CD14-positive monocyte (primary cell): ENCODE data around the gene FBP2. TPM values are rescaled to one million over a fixed set of nuclear protein-coding genes. Genes with fewer than 3 reads are reported as not detected.
"Not testable (repeated sequence)": the region's sequence is repeated elsewhere in the genome, so short reads cannot be mapped to it uniquely, and the experiment has no call there.

Experiments used
- DNase-seq, 3 donors: peaks; one replicate each; pipeline ENCODE4 v3.0.0-alpha.2; 2011 to 2022
- H2AFZ ChIP-seq: 2 replicates; pipeline ENCODE4 v1.6.0; 2012; ENCODE audit warnings: mild to moderate bottlenecking, low read depth, low read length, inconsistent platforms; ENCODE audit not compliant: insufficient read depth, poor library complexity, severe bottlenecking
- H3K27ac ChIP-seq, 2 donors: 1 replicate in 1 of 2; 2 replicates in 1 of 2; pipeline ENCODE4 v1.5.1; 2012 to 2013; ENCODE audit warnings: low read length in 2 of 2, control low read depth in 1 of 2, inconsistent platforms in 1 of 2, low read depth in 1 of 2, mild to moderate bottlenecking in 1 of 2
- H3K27me3 ChIP-seq, 2 donors: one replicate each; pipeline versions ENCODE4 v1.6.0 to v1.6.1; 2011 to 2013; ENCODE audit warnings: low read length in 2 of 2; ENCODE audit not compliant: control insufficient read depth in 2 of 2, insufficient read depth in 2 of 2
- H3K36me3 ChIP-seq, 2 donors: replicated peaks in 1 of 2; 1 replicate in 1 of 2; 2 replicates in 1 of 2; pipeline versions ENCODE4 v1.5.1 to v1.6.1; 2012 to 2013; ENCODE audit warnings: low read length in 2 of 2, control low read depth in 1 of 2, inconsistent platforms in 1 of 2, mild to moderate bottlenecking in 1 of 2; ENCODE audit not compliant: insufficient read depth in 2 of 2, control insufficient read depth in 1 of 2
- H3K4me1 ChIP-seq, 2 donors: 1 replicate in 1 of 2; 2 replicates in 1 of 2; pipeline versions ENCODE4 v1.5.1 to v1.6.1; 2012 to 2013; ENCODE audit warnings: low read length in 2 of 2, control low read depth in 1 of 2, inconsistent platforms in 1 of 2, mild to moderate bottlenecking in 1 of 2, moderate library complexity in 1 of 2; ENCODE audit not compliant: insufficient read depth in 2 of 2, control insufficient read depth in 1 of 2
- H3K4me2 ChIP-seq: replicated peaks from 2 replicates; pipeline ENCODE3; 2012; ENCODE audit warnings: low read length, moderate library complexity, mild to moderate bottlenecking; ENCODE audit not compliant: poor library complexity, severe bottlenecking; ENCODE audit errors: extremely low read depth
- H3K4me3 ChIP-seq, 3 experiments: fragments of 200-600 bp in 1 of 3; sonication (generic) in 1 of 3; replicated peaks in 1 of 3; 1 replicate in 2 of 3; 2 replicates in 1 of 3; pipeline ENCODE4 v1.5.1; 2011 to 2013; ENCODE audit warnings: low read length in 3 of 3, mild to moderate bottlenecking in 3 of 3, control low read depth in 2 of 3, low read depth in 2 of 3, inconsistent platforms in 1 of 3, moderate library complexity in 1 of 3
- H3K79me2 ChIP-seq: 2 replicates; pipeline ENCODE4 v1.6.0; 2012; ENCODE audit warnings: mild to moderate bottlenecking, control low read depth, inconsistent platforms, low read length, moderate library complexity; ENCODE audit not compliant: insufficient read depth
- H3K9ac ChIP-seq: 2 replicates; pipeline ENCODE4 v1.6.0; 2017; ENCODE audit warnings: low read length, mild to moderate bottlenecking; ENCODE audit not compliant: insufficient read depth, poor library complexity, severe bottlenecking
- H3K9me3 ChIP-seq, 2 donors: replicated peaks in 1 of 2; 1 replicate in 1 of 2; 2 replicates in 1 of 2; pipeline versions ENCODE4 v1.5.1 to v1.6.1; 2012 to 2013; ENCODE audit warnings: low read length in 2 of 2, control low read depth in 1 of 2; ENCODE audit not compliant: control insufficient read depth in 1 of 2, insufficient read depth in 1 of 2
- H4K20me1 ChIP-seq: 2 replicates; pipeline ENCODE4 v1.6.0; 2012; ENCODE audit warnings: mild to moderate bottlenecking, low read length, control low read depth, moderate library complexity; ENCODE audit not compliant: insufficient read depth
- H3K27ac Mint-ChIP-seq, 7 donors: one replicate each; pipeline ENCODE4 v1.8.0; 2020; ENCODE audit warnings: mild to moderate bottlenecking in 7 of 7, mixed read lengths in 7 of 7, moderate library complexity in 6 of 7, inconsistent platforms in 2 of 7
- H3K27me3 Mint-ChIP-seq, 3 donors: one replicate each; pipeline ENCODE4 v1.8.0; 2021 to 2022; ENCODE audit warnings: low read depth in 3 of 3, mild to moderate bottlenecking in 3 of 3, mixed read lengths in 3 of 3, moderate library complexity in 3 of 3, inconsistent platforms in 1 of 3
- H3K36me3 Mint-ChIP-seq, 2 donors: one replicate each; pipeline ENCODE4 v1.8.0; 2020; ENCODE audit warnings: mixed read lengths in 2 of 2, inconsistent platforms in 1 of 2, mild to moderate bottlenecking in 1 of 2
- H3K4me1 Mint-ChIP-seq: one replicate; pipeline ENCODE4 v1.8.0; 2020; ENCODE audit warnings: mild to moderate bottlenecking, mixed read lengths
- H3K4me3 Mint-ChIP-seq, 2 donors: one replicate each; pipeline ENCODE4 v1.8.0; 2020; ENCODE audit warnings: mild to moderate bottlenecking in 2 of 2, mixed read lengths in 2 of 2, moderate library complexity in 1 of 2
- H3K9me3 Mint-ChIP-seq, 7 donors: one replicate each; pipeline ENCODE4 v1.8.0; 2020 to 2022; ENCODE audit warnings: mixed read lengths in 7 of 7, mild to moderate bottlenecking in 6 of 7, moderate library complexity in 6 of 7, inconsistent platforms in 2 of 7
- WGBS: methylation state at CpG from one replicate; pipeline ENCODE4 v1.1.5; 2013; ENCODE audit warnings: missing lambda C conversion rate; ENCODE audit not compliant: insufficient coverage; 5-methylcytosine and 5-hydroxymethylcytosine counted together
- intact Hi-C, 2 donors: fragments of 100-400 bp; cut with micrococcal nuclease; formaldehyde crosslinking; loops; one replicate each; pipeline versions ENCODE4 v1.15.0 to v1.15.1; 2023
- polyA plus RNA-seq, 3 donors: library from polyadenylated mRNA; depleted of rRNA in 1 of 3; unstranded in 2 of 3; stranded (reverse) in 1 of 3; fragments of 300-500 nt in 2 of 3; fragments of >200 nt in 1 of 3; fragmentation: Illumina TruSeq in 2 of 3; gene quantifications; 1 replicate in 2 of 3; 2 replicates in 1 of 3; pipeline ENCODE4 v1.2.3, GENCODE V29; 2012 to 2021
- TF ChIP-seq, protein P1 (sequence below): fragments of 200-600 bp; IDR thresholded peaks from one replicate; pipeline ENCODE4 v1.8.0; 2022; ENCODE audit warnings: antibody characterized with exemption, mild to moderate bottlenecking

FBP2 gene
- polyA plus RNA-seq, 3 donors: not detected

DNA sequence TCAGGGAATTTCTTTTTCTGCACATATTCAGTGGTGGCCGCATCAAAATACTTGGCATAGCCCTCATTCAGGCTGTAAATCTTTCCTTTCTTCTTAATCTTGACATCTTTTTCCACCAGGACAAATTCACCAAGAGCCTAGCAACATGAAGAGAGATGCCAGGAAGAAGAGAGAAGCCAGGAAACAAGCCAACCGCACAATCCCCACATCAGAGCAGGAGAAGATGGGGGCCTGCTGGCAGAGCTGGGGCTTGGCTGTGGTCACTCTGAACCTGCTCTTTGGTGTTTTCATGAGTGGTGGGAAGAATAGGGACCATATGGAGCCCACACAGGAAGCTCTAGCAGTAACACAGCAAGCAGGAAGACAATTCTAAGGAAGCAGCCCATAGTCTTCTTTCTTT lies 26.4 kb downstream of the FBP2 start:
- H3K4me2 ChIP-seq: no peak overlapping the region
- no peak for DNase-seq
- H3K27me3 Mint-ChIP-seq: peaks cover 7 to 13% (median 10%) of the 10 kb centered on the region in 3 donors
- H2AFZ ChIP-seq: no peak overlapping the region
- H3K4me3 Mint-ChIP-seq: no peak overlapping the region
- H3K9ac ChIP-seq: no peak overlapping the region
- no peaks in the 10 kb centered on the region for H3K79me2 ChIP-seq
- no peaks in the 10 kb centered on the region for H3K36me3 Mint-ChIP-seq
- H4K20me1 ChIP-seq: no peaks in the 10 kb centered on the region
- peaks cover 0 to 3% (median 0%) of the 10 kb centered on the region in 7 donors for H3K9me3 Mint-ChIP-seq
- no peak overlapping the region for H3K27ac Mint-ChIP-seq
- H3K4me3 ChIP-seq: no peak overlapping the region
- peaks cover 0 to 5% of the 10 kb centered on the region in 2 donors for H3K27me3 ChIP-seq
- intact Hi-C loops: no loop called here
- no peaks in the 10 kb centered on the region for H3K9me3 ChIP-seq
- H3K27ac ChIP-seq: no peak overlapping the region
- no CpG with 5 or more reads among the region's 2 CpGs for WGBS
- H3K36me3 ChIP-seq: no peaks in the 10 kb centered on the region
- TF ChIP-seq, protein P1, sequence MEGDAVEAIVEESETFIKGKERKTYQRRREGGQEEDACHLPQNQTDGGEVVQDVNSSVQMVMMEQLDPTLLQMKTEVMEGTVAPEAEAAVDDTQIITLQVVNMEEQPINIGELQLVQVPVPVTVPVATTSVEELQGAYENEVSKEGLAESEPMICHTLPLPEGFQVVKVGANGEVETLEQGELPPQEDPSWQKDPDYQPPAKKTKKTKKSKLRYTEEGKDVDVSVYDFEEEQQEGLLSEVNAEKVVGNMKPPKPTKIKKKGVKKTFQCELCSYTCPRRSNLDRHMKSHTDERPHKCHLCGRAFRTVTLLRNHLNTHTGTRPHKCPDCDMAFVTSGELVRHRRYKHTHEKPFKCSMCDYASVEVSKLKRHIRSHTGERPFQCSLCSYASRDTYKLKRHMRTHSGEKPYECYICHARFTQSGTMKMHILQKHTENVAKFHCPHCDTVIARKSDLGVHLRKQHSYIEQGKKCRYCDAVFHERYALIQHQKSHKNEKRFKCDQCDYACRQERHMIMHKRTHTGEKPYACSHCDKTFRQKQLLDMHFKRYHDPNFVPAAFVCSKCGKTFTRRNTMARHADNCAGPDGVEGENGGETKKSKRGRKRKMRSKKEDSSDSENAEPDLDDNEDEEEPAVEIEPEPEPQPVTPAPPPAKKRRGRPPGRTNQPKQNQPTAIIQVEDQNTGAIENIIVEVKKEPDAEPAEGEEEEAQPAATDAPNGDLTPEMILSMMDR: no peak
- H3K4me1 ChIP-seq: no peaks in the 10 kb centered on the region
- peaks cover 1% of the 10 kb centered on the region for H3K4me1 Mint-ChIP-seq

GRCh38 chr9:94566550-94566949 lies 27.1 kb downstream of the FBP2 start:
- Histone ChIP-seq H2AFZ (no peak overlapping the region), H3K4me3 (no peak overlapping the region), H3K9ac (no peak overlapping the region), H3K27ac (no peak overlapping the region), H3K27me3 (peaks cover 0 to 5% of the 10 kb centered on the region in 2 donors), H3K4me2 (no peak overlapping the region), H3K36me3 (no peaks in the 10 kb centered on the region), H3K79me2 (no peaks in the 10 kb centered on the region), H3K4me1 (no peaks in the 10 kb centered on the region), H4K20me1 (no peaks in the 10 kb centered on the region), H3K9me3 (no peaks in the 10 kb centered on the region)
- no peak for DNase-seq
- H3K27me3 Mint-ChIP-seq: peaks cover 3 to 11% (median 7%) of the 10 kb centered on the region in 3 donors
- no peak overlapping the region for H3K4me3 Mint-ChIP-seq
- intact Hi-C loops: no loop called here
- no peak overlapping the region for H3K27ac Mint-ChIP-seq
- no peaks in the 10 kb centered on the region for H3K36me3 Mint-ChIP-seq
- H3K4me1 Mint-ChIP-seq: peaks cover 1% of the 10 kb centered on the region
- TF ChIP-seq, protein P1: no peak
- H3K9me3 Mint-ChIP-seq: peaks cover 0 to 3% (median 0%) of the 10 kb centered on the region in 7 donors

DNA sequence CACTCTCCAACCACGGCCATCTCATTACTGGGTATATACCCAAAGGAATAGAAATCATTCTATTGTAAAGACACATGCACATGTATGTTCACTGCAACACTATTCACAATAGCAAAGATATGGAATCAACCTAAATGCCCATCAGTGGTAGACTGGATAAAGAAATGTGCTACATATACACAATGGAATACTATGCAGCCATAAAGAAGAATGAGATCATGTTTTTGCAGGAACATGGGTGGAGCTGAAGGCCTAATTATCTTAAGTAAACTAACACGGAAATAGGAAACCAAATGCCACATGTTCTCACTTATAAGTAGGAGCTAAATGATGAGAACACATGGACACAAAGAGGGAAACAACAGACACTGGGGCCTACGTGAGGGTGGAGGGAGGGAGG lies 29.3 kb downstream of the FBP2 start:
- H2AFZ ChIP-seq, H3K4me2 ChIP-seq, H3K27ac ChIP-seq, H3K4me3 ChIP-seq, H3K36me3 Mint-ChIP-seq, H3K27me3 Mint-ChIP-seq, H3K9me3 Mint-ChIP-seq, H3K4me1 Mint-ChIP-seq, H3K9me3 ChIP-seq, H3K27me3 ChIP-seq, intact Hi-C loops, H3K4me3 Mint-ChIP-seq, H3K4me1 ChIP-seq, H4K20me1 ChIP-seq, H3K27ac Mint-ChIP-seq, DNase-seq, H3K79me2 ChIP-seq, H3K9ac ChIP-seq, H3K36me3 ChIP-seq: not testable (repeated sequence)
- WGBS: 40% methylated on average over 1 of the region's 3 CpGs
